ENCODE measurements around the gene RAI1. TPM values are rescaled to one million over a fixed set of nuclear protein-coding genes. Genes with fewer than 3 reads are reported as not detected.
A peak's percentile ranks its signal among the peaks of the same experiment; 100 is the strongest.

RAI1 gene
- total and polyA plus RNA-seq, 2 of the 13 experiments (the other 11 are each of a cell fraction or from before 2014, with no cell fraction given) = 3.4 to 5.2 TPM

DNA sequence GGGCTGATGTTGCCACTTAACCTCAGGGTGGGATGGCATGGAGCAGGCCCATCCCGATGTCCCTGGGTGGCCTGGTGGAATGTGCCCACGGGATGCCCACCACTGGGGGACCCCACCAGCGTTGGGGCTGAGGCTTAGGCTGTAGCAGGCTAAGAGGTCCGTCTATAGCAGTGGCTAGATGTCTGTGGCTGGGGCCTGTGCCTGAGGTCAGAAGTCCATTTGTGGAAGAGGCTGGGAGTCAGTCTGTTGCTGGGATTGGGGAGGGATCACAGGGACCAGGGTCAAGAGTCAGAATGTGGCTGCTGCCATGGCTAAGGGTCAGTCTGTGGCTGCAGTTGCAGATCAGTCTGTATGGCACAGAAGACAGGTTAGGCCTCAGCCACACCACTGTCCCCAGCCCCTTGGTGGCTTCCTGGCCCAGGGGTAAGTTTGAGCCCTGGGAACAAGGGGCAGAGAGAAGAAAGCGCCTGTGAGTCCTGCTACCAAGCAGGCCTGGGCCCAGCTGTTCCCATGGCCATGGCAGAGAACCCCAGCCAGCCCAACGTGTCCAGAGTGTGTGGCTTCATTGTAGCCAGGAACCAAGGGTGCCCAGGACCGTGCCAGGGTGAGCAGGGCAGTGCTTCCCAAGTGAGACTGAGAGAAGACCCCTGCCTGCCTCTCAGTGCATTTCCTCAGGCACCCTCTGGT is 35.7 kb downstream of the RAI1 start (continued):
- TF ChIP-seq ATF7-NPFF (CRISPR knock-in tag; IDR thresholded peaks at IDR 0.05; ENCODE audit: low read depth) = no peak
- peak; percentile 53; the same call in 1 of the 2 replicates for TF ChIP-seq ZNF3 (CRISPR knock-in tag; IDR thresholded peaks at IDR 0.05)
- peak; percentile 35; the same call in 1 of the 2 replicates for TF ChIP-seq BRCA1 (CRISPR knock-in tag; IDR thresholded peaks at IDR 0.05)
- TF ChIP-seq, protein P1, sequence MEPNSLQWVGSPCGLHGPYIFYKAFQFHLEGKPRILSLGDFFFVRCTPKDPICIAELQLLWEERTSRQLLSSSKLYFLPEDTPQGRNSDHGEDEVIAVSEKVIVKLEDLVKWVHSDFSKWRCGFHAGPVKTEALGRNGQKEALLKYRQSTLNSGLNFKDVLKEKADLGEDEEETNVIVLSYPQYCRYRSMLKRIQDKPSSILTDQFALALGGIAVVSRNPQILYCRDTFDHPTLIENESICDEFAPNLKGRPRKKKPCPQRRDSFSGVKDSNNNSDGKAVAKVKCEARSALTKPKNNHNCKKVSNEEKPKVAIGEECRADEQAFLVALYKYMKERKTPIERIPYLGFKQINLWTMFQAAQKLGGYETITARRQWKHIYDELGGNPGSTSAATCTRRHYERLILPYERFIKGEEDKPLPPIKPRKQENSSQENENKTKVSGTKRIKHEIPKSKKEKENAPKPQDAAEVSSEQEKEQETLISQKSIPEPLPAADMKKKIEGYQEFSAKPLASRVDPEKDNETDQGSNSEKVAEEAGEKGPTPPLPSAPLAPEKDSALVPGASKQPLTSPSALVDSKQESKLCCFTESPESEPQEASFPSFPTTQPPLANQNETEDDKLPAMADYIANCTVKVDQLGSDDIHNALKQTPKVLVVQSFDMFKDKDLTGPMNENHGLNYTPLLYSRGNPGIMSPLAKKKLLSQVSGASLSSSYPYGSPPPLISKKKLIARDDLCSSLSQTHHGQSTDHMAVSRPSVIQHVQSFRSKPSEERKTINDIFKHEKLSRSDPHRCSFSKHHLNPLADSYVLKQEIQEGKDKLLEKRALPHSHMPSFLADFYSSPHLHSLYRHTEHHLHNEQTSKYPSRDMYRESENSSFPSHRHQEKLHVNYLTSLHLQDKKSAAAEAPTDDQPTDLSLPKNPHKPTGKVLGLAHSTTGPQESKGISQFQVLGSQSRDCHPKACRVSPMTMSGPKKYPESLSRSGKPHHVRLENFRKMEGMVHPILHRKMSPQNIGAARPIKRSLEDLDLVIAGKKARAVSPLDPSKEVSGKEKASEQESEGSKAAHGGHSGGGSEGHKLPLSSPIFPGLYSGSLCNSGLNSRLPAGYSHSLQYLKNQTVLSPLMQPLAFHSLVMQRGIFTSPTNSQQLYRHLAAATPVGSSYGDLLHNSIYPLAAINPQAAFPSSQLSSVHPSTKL (CRISPR knock-in tag; IDR thresholded peaks at IDR 0.05) = peak; percentile 46
- TF ChIP-seq ZNF629 (CRISPR knock-in tag; conservative IDR thresholded peaks at IDR 0.05) = peak; percentile 51; the same call in 1 of the 2 replicates
- TF ChIP-seq ZNF350 (CRISPR knock-in tag; IDR thresholded peaks at IDR 0.05; ENCODE audit: borderline replicate concordance, low read depth) = 0 out of 2 replicates have a peak, but pooled peaks have one; percentile 37
- no peak for TF ChIP-seq ZNF563 (CRISPR knock-in tag; IDR thresholded peaks at IDR 0.05)
- TF ChIP-seq RFX1 (IDR thresholded peaks at IDR 0.05) = no peak
- no peak for TF ChIP-seq ZNF44 (CRISPR knock-in tag; IDR thresholded peaks at IDR 0.05)
- TF ChIP-seq NR2F6 (IDR thresholded peaks at IDR 0.05) = peak; percentile 86
- TF ChIP-seq NR2F6 (CRISPR knock-in tag; IDR thresholded peaks at IDR 0.05) = peak; percentile 93
- TF ChIP-seq ZNF432 (CRISPR knock-in tag; IDR thresholded peaks at IDR 0.05; ENCODE audit: borderline replicate concordance) = no peak
- TF ChIP-seq ZFP41 (CRISPR knock-in tag; IDR thresholded peaks at IDR 0.05; ENCODE audit: borderline replicate concordance) = no peak
- TF ChIP-seq KDM3A (CRISPR knock-in tag; IDR thresholded peaks at IDR 0.05; ENCODE audit: low read depth) = 0 out of 2 replicates have a peak, but pooled peaks have one; percentile 8
- TF ChIP-seq, protein P2, sequence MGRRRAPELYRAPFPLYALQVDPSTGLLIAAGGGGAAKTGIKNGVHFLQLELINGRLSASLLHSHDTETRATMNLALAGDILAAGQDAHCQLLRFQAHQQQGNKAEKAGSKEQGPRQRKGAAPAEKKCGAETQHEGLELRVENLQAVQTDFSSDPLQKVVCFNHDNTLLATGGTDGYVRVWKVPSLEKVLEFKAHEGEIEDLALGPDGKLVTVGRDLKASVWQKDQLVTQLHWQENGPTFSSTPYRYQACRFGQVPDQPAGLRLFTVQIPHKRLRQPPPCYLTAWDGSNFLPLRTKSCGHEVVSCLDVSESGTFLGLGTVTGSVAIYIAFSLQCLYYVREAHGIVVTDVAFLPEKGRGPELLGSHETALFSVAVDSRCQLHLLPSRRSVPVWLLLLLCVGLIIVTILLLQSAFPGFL (CRISPR knock-in tag; IDR thresholded peaks at IDR 0.05) = no peak
- TF ChIP-seq ZNF20 (CRISPR knock-in tag; IDR thresholded peaks at IDR 0.05) = no peak
- TF ChIP-seq TOPORS (CRISPR knock-in tag; IDR thresholded peaks at IDR 0.05) = no peak
- 0 out of 2 replicates have a peak, but pooled peaks have one; percentile 56 for TF ChIP-seq ZSCAN21 (CRISPR knock-in tag; IDR thresholded peaks at IDR 0.05; ENCODE audit: borderline replicate concordance)
- no peak for TF ChIP-seq EHMT2 (IDR thresholded peaks at IDR 0.05; ENCODE audit: borderline replicate concordance, low read depth, low read length)
- no peak for TF ChIP-seq MAF1 (CRISPR knock-in tag; IDR thresholded peaks at IDR 0.05; ENCODE audit: borderline replicate concordance)
- TF ChIP-seq ZMYM3 (CRISPR knock-in tag; IDR thresholded peaks at IDR 0.05) = peak; percentile 84
- TF ChIP-seq, protein P3, sequence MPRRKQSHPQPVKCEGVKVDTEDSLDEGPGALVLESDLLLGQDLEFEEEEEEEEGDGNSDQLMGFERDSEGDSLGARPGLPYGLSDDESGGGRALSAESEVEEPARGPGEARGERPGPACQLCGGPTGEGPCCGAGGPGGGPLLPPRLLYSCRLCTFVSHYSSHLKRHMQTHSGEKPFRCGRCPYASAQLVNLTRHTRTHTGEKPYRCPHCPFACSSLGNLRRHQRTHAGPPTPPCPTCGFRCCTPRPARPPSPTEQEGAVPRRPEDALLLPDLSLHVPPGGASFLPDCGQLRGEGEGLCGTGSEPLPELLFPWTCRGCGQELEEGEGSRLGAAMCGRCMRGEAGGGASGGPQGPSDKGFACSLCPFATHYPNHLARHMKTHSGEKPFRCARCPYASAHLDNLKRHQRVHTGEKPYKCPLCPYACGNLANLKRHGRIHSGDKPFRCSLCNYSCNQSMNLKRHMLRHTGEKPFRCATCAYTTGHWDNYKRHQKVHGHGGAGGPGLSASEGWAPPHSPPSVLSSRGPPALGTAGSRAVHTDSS (CRISPR knock-in tag; conservative IDR thresholded peaks at IDR 0.05) = no peak
- peak; percentile 31; the same call in 1 of the 2 replicates for TF ChIP-seq NCOR1 (IDR thresholded peaks at IDR 0.05; ENCODE audit: borderline replicate concordance, low read length)

All from HepG2 (cell line).